Measurements from ENCODE around the gene RAD51B. TPM values are rescaled to one million over a fixed set of nuclear protein-coding genes. Genes with fewer than 3 reads are reported as not detected.

Gene RAD51B
- total and polyA plus RNA-seq, 9 of the 15 experiments (the other 6 are each of a cell fraction or from before 2014, with no cell fraction given), result 8.5 to 17.3 (median 11.3) TPM

DNA sequence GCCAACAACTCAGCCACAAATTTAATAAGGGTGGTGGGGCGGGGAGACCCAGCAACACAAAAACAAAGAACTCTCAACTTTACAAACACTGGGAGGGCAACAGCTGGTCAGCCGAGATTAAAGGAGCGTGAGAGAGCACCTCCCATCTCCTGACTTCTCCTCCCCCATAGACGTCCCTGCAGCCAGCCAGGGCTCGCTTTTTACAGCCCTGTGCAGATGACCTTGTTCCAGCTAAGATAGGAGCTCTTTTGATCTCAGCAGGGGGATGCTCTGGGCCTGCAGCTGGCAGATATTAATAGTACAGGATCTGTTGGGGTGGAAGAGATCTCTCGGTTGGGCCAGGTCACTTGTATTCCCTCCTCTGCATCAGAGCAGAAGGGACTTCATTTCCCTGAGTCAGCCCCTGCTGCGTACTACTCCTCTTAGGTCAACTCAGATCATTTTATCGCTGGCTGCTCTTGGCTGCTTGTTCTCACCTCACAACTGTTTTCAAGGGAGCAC is 475.8 kb downstream of the RAD51B start (continued):
- no peak for TF ChIP-seq ZBTB17 (CRISPR knock-in tag; IDR thresholded peaks at IDR 0.05)
- peak; percentile 72 for TF ChIP-seq PRDM10 (IDR thresholded peaks at IDR 0.05; ENCODE audit: partially characterized antibody)
- no peak for TF ChIP-seq MCM7 (IDR thresholded peaks at IDR 0.05)
- TF ChIP-seq ARID1B (IDR thresholded peaks at IDR 0.05), result peak; percentile 98
- TF ChIP-seq PCBP1 (IDR thresholded peaks at IDR 0.05; ENCODE audit: low read depth, low read length, poor library complexity, severe bottlenecking), result no peak
- no peak for TF ChIP-seq ZNF57 (CRISPR knock-in tag; IDR thresholded peaks at IDR 0.05)
- peak; percentile 50 for TF ChIP-seq CREB1 (IDR thresholded peaks at IDR 0.05)
- TF ChIP-seq CREB1 (CRISPR knock-in tag; IDR thresholded peaks at IDR 0.05), result no peak
- no peak for TF ChIP-seq OTX1 (CRISPR knock-in tag; IDR thresholded peaks at IDR 0.05)
- peak; percentile 97 for TF ChIP-seq CBFA2T2 (conservative IDR thresholded peaks at IDR 0.05)
- TF ChIP-seq YY1 (IDR thresholded peaks at IDR 0.05; ENCODE audit: borderline replicate concordance in 1 of 3, control insufficient read depth in 1 of 3, extremely low read depth in 1 of 3, insufficient read depth in 3 of 3, insufficient read length in 1 of 3, insufficient replicate concordance in 2 of 3, low read depth in 1 of 3, low read length in 2 of 3), result no peak
- no peak for TF ChIP-seq ZBTB12 (CRISPR knock-in tag; IDR thresholded peaks at IDR 0.05)
- TF ChIP-seq MAFF (IDR thresholded peaks at IDR 0.05; ENCODE audit: low read length), result peak; percentile 68
- TF ChIP-seq TAL1 (IDR thresholded peaks at IDR 0.05), result peak; percentile 97
- TF ChIP-seq RBM14 (IDR thresholded peaks at IDR 0.05; ENCODE audit: borderline replicate concordance, insufficient read depth, low read depth, low read length), result no peak
- TF ChIP-seq, protein P1, sequence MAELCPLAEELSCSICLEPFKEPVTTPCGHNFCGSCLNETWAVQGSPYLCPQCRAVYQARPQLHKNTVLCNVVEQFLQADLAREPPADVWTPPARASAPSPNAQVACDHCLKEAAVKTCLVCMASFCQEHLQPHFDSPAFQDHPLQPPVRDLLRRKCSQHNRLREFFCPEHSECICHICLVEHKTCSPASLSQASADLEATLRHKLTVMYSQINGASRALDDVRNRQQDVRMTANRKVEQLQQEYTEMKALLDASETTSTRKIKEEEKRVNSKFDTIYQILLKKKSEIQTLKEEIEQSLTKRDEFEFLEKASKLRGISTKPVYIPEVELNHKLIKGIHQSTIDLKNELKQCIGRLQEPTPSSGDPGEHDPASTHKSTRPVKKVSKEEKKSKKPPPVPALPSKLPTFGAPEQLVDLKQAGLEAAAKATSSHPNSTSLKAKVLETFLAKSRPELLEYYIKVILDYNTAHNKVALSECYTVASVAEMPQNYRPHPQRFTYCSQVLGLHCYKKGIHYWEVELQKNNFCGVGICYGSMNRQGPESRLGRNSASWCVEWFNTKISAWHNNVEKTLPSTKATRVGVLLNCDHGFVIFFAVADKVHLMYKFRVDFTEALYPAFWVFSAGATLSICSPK (IDR thresholded peaks at IDR 0.05; ENCODE audit: borderline replicate concordance), result no peak
- TF ChIP-seq IRF9 (tag; IDR thresholded peaks at IDR 0.05), result no peak
- no peak for TF ChIP-seq BCL6 (CRISPR knock-in tag; IDR thresholded peaks at IDR 0.05)
- no peak for TF ChIP-seq ZNF224 (CRISPR knock-in tag; IDR thresholded peaks at IDR 0.05)
- TF ChIP-seq STAT5B (CRISPR knock-in tag; IDR thresholded peaks at IDR 0.05), result no peak
- TF ChIP-seq ZNF695 (CRISPR knock-in tag; IDR thresholded peaks at IDR 0.05), result no peak
- no peak for TF ChIP-seq SIX5 (IDR thresholded peaks at IDR 0.05; ENCODE audit: borderline replicate concordance in 1 of 2, insufficient read depth in 1 of 2, low read depth in 1 of 2, low read length in 2 of 2)

All from K562 (cell line).